Middle frontal gyrus (tissue), 1 donor: Measurements from ENCODE around the gene FAM124A.

Experiments
- DNase-seq: peaks from one replicate; pipeline ENCODE4 v3.0.0-alpha.2; 2015; ENCODE audit warnings: low spot score; ENCODE audit errors: extremely low spot score

The FAM124A gene

GRCh38 chr13:51218626-51219025 lies 3.6 kb upstream of the FAM124A start:
- DNase-seq = no peak

DNA sequence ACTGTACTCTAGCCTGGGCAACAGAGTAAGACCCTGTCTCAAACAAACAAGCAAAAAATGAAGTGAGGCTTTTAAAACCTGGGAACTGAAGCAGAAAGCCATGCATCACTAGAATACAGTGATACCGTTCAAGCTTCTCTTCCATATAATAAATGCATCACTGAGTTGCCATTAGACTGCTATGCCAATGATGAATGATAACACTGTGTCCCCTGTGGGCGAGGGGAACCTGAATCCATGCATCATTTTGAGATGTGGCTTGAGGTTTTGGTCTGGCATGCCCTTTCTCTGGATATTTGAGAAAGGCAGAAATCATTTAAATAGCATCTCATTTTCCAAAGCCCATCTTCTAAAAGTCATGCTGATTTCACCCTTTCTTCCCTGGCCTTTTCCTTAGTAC lies 1.5 kb upstream of the FAM124A start:
- DNase-seq = no peak

DNA sequence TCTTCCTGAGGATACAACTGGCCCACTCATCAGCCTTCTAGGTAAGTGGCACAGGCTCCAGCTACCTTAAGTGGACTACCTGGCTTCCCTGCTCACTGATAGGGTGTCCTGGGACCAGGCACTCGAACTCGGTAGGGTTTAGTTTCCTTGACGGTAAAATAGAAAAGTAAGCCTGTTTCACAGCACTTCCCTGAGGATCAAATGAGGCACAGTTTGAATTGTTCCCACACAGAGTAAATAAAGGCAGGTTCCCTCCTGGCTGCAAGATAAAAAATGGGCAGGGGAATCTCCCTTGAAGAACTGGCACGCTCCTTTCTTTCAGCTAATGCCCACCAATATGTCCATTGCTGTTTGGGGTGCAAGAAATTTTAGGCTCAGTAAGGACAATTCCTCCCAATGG lies 1.1 kb upstream of the FAM124A start:
- DNase-seq = no peak

- no peak for DNase-seq
These were observed 543 bp upstream of the FAM124A start for GRCh38 chr13:51221674-51222036.

DNA sequence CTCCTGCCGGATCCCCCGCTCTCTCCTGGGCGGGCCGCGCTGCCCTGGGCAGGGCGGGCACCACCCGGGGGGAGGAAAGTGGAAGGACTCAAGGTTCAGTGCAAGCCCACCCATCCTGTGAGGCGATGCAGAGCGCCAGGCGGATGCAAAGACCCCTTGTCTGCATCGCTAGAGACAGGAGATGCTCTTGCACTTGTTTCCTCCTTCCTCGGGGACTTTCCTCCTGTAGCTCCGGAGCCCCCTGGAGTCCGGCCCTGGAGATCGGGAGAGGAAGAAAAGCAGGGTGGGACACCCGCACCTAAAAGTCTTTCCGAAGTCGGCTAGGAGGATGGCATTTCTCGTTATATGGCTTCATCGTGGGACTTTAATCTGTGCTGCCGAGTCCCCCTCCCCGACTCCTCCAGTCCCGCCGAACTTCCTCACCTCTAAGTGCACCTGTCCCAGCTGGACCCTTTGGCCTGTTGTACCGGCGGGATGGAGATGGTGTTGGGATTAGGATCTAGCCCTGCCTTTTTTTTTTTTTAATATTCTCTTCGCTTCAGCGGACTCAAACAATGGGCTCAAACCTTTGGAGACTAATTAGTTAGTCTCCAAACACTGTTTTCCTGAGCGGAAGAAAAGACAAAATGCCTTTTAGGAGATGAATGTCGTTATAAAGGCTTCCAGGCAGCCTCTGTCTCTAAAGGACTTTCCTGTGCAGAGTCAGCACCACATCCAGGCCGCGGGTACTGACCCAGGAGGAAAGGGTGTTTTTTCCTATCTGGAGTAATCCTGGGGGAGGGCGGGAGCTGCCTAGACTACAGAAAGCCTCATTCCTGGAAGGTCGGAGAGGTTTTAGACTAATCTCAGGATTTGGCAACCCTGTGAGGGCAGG lies 725 bp downstream of the FAM124A start:
- no peak for DNase-seq

- no peak for DNase-seq
These were observed 1.5 kb downstream of the FAM124A start for GRCh38 chr13:51223560-51224270.

DNA sequence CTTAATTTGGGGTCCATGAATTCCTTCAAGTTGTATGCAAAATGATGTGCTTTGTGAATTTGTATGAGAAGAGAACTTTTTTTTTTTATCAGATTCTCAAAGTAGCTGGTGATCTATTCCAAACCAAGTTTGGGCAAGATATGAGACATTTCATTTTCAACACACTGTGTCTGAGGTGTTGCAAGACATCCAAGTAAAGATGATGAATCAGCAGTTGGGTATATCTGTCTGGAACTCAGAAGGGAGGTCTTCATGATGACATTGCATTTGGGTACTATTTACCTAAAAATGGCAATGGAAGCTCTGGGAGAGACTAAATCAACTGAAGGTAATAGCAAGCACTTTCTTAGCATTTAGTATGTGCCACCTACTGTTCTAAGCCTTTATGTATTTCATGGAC lies 2.8 kb downstream of the FAM124A start:
- DNase-seq = no peak

GRCh38 chr13:51227404-51227803 lies 5.2 kb downstream of the FAM124A start:
- no peak for DNase-seq

- no peak for DNase-seq
These were observed 7.0 kb downstream of the FAM124A start for GRCh38 chr13:51229101-51229719.

DNA sequence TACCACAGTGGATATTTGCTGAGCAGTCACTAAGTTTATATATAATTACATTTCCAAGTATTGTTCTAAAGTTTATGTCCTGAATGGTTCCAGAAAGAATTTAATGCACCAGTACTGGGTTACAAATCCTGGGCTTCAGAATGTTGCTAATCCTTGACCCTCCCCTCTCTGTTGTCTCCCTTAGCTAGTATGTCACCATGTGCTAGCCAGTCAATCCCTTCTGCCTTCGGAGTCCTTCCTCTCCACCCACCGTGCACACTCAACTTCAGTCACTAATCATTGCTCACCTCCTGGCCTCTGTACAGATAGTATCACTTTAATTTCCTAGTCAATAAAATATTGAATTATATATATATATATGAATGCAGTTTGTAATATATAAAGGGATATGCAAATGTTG lies 7.5 kb downstream of the FAM124A start:
- no peak for DNase-seq

DNA sequence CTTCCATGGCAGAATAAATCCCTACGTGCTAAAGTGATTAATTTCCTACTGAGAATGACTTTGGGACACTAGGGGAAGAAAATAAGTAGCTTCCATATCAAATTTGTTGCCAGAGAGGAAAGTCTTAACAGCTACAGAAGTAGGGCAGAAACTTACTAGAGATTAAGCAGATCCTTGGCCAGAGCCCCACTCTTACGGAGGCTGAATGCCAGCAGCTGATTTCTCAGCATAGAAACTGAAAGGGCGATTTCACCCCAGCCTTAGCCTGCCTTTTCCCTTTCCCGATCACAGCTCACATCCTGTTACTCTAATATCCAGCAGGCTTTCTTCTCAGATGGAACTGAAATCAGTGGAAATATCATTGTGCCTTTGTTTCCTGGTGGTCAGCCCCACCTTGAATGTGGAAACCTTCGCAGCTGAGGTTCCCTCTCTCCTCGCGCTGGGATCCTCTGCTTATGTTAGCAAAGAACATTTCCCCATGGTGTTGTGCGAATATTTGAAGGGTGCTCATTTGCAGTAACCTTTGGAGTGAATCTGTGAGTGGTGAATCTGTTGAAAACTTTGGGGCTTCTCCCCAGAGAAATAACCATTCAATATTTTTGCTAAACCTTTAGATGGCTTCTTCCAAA lies 8.4 kb downstream of the FAM124A start:
- no peak for DNase-seq

DNA sequence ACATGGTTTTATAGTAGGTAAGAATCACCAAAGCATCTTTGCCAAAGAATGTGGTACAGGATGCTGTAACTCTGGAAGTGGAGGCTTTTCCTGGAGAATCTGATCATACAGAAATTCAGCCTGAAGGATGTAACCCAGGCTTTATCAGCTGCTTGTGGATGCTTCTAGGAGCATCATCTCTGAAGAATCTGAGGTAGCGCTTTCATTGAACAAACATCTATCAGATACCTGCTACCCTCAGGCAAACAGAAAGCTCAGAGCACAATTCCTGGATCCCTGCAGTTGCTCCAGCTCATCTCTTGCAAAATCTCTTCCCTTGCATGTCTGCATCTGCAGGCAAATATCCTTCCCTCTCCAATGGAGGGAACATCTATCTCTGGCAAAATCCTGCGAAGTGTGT lies 9.3 kb downstream of the FAM124A start:
- no peak for DNase-seq

DNA sequence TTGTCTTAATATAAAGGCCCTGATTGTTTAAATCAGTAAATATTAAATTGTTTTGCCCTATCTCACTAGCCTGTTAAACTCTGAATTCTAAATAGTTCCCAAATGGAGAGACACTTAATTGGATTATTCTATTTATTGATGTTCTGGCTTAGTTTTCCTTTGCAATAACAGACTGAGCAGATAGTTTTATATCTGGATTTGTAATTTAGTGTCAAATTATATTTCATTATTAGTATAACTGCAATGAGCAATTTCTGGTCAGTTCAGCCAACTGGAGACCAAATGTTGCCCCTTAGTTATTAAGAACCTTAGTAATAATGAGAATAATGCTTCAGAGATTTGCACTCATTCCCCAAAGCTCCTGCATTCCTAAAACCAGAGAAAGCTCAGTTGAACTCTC lies 10.1 kb downstream of the FAM124A start:
- no peak for DNase-seq

DNA sequence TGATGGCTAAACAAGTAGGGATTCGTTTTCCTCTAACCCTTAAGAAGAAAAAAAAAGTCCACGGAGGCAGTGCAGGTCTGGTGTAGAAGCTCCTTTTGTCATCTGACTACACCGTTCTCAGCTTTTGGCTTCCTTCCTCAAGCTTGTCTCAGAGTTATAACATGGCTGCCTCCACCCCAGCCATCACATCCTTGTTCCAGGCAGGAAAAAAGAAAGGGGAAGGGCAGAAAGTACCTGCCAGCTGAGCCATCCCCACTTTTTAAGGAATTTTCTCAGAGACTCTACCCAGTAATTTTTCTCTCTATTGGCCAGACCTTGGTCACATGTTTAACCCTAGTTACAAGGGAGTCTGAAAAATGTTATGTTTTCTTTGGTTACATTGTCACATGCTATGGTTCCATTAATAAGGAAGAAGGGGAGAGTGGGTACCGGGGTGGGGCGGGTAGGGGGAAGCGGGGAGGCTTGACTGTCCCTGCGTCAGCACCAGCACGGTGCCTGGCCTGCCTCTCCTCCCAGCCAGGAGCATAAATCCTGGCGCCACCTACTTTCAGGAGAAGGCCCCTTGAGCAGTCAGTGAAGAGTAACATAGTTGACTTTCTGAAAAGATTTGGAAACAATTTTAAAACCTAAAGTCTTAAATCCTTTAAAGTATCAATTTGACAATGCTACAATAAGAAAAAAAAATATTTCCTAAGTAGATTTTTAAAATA lies 11.1 kb downstream of the FAM124A start:
- DNase-seq = no peak

GRCh38 chr13:51234676-51235075 lies 12.5 kb downstream of the FAM124A start:
- no peak for DNase-seq

- no peak for DNase-seq
These were observed 13.0 kb downstream of the FAM124A start for GRCh38 chr13:51235186-51235585.

DNA sequence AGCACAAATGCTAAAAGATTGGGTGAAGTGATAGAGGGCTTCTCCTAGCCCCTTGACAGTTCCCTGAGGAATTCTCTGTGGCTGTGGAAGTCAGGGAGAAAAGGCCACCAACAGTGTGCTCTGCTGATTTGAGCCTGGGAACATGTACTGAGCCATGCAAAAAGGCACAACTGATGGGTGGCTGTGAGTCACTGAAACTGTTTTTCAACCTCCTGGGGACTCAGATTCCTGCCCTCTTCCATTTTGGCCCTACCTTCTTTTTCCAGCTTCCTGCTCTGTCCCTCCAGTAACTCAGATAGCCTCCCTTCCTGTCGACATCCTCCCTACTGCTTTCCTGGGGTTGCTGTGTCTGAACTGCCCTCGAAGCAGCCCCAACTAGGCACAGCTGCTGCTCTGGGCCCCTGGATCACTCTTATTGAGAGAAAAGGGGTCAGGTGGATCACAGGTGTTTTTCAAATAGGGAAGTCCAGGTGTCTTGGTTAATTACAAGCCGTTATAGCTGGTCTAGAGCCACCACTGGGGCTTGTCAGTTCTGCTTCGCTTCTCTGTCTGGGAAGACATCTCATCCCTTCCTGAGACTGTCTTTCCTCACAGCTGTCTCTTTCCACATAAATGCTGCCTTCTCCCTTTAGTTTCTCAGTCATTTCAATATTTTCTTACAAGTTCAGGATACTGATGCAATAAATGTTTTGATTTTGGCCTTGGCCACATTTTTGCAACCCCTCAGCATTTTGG lies 13.7 kb downstream of the FAM124A start:
- no peak for DNase-seq

- no peak for DNase-seq
These were observed 14.2 kb downstream of the FAM124A start for GRCh38 chr13:51236491-51236792.

DNA sequence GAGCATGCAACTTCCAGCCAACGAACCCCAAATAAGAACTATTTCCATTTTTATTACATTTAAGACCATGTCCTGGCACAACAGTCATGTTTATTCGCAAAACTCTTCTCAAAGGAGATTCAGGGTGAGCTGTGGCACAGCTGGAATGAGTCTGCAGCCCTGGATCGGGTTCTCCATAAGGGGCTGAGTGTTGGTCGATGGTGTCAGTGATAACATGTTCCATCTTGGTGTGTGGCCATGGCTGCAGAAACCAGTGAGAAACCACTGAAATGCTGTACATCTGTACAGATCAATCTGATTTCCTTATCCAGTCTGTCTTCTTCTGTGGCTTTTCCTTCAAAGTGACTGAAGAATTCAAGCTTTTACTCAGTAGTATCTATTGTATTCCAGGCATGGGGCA lies 15.2 kb downstream of the FAM124A start:
- DNase-seq = no peak

DNA sequence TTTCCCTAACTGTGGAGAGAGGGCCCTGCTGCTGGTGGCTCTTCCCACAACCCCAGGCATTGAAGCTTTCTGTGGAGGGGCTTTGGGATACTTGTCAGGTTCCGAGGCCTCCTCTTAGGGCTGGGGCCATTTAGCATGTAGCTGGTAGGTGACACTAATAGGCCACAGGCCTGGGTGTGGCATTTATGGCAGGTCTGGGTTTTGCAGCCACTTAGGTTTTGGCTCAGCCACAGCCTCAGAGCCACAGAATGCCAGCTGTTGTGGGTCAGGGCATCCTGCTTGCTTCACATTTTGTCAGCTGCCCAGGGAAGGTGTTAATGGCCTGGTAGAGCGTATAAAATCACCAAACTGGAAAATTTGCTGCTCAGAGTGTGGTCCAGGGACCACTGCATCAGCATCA lies 15.7 kb downstream of the FAM124A start:
- no peak for DNase-seq

GRCh38 chr13:51240178-51240577 lies 18.0 kb downstream of the FAM124A start:
- DNase-seq = no peak
